Skeletal muscle tissue (tissue), 4 donors: ENCODE data around the gene PLA2G5. TPM values are rescaled to one million over a fixed set of nuclear protein-coding genes. Genes with fewer than 3 reads are reported as not detected.
"Not testable (repeated sequence)": the region's sequence is repeated elsewhere in the genome, so short reads cannot be mapped to it uniquely, and the experiment has no call there.

Experiments used
- H3K27ac ChIP-seq: one replicate; pipeline ENCODE4 v1.7.0; 2013; ENCODE audit warnings: mild to moderate bottlenecking, low read depth, low read length, inconsistent platforms
- H3K27me3 ChIP-seq, 3 donors: one replicate each; pipeline ENCODE4 v1.7.0; 2013; ENCODE audit warnings: low read length in 3 of 3; ENCODE audit not compliant: control insufficient read depth in 3 of 3, insufficient read depth in 3 of 3
- H3K36me3 ChIP-seq, 3 donors: one replicate each; pipeline ENCODE4 v1.7.0; 2013; ENCODE audit warnings: low read length in 3 of 3; ENCODE audit not compliant: control insufficient read depth in 3 of 3, insufficient read depth in 3 of 3
- H3K4me1 ChIP-seq, 3 donors: one replicate each; pipeline ENCODE4 v1.7.0; 2013; ENCODE audit warnings: low read length in 3 of 3, mild to moderate bottlenecking in 3 of 3; ENCODE audit not compliant: control insufficient read depth in 3 of 3, insufficient read depth in 3 of 3
- H3K4me3 ChIP-seq, 3 donors: one replicate each; pipeline ENCODE4 v1.7.0; 2013; ENCODE audit warnings: low read length in 3 of 3
- H3K9ac ChIP-seq, 3 donors: one replicate each; pipeline ENCODE4 v1.7.0; 2013; ENCODE audit warnings: low read length in 3 of 3, mild to moderate bottlenecking in 3 of 3, moderate library complexity in 2 of 3, low read depth in 1 of 3
- H3K9me3 ChIP-seq, 3 donors: one replicate each; pipeline ENCODE4 v1.7.0; 2013; ENCODE audit warnings: low read length in 3 of 3; ENCODE audit not compliant: control insufficient read depth in 3 of 3
- total RNA-seq: library from RNA; depleted of rRNA; stranded (reverse); fragments of >200 nt; gene quantifications from one replicate; pipeline ENCODE4 v1.2.3, GENCODE V29; 2014
- donor health status: Osteomylitis.

PLA2G5 gene
- 0.52 TPM for total RNA-seq

- peak within 1 kb of the TSS in 1 of 3 donors; percentile 5 for H3K4me3 ChIP-seq
- peaks cover 13 to 18% (median 16%) of the 10 kb centered on the region in 3 donors for H3K4me1 ChIP-seq
- peak within 1 kb of the TSS; percentile 8 for H3K27ac ChIP-seq
- peak within 1 kb of the TSS; percentile 33 to 54 (median 43) for H3K9ac ChIP-seq
- H3K27me3 ChIP-seq = peaks cover 0 to 2% (median 0%) of the 10 kb centered on the region in 3 donors
- H3K9me3 ChIP-seq = no peaks in the 10 kb centered on the region
- no peaks in the 10 kb centered on the region for H3K36me3 ChIP-seq
These were observed at the start of gene PLA2G5 for GRCh38 chr1:20069874-20070273. Gene PLA2G5 (plus strand): TSS chr1:20070194. CDS start chr1:20084831, 14,637 bp downstream.

GRCh38 chr1:20028125-20028524 is 41.9 kb upstream of the PLA2G5 start:
- no peak overlapping the region for H3K4me3 ChIP-seq
- no peaks in the 10 kb centered on the region for H3K9me3 ChIP-seq
- H3K36me3 ChIP-seq = no peaks in the 10 kb centered on the region
- no peak overlapping the region for H3K9ac ChIP-seq
- no peak overlapping the region for H3K27ac ChIP-seq
- H3K27me3 ChIP-seq = peaks cover 11 to 18% (median 13%) of the 10 kb centered on the region in 3 donors
- H3K4me1 ChIP-seq = no peaks in the 10 kb centered on the region

GRCh38 chr1:20028726-20029125 is 41.3 kb upstream of the PLA2G5 start:
- no peak overlapping the region for H3K27ac ChIP-seq
- H3K9ac ChIP-seq = no peak overlapping the region
- no peaks in the 10 kb centered on the region for H3K9me3 ChIP-seq
- no peaks in the 10 kb centered on the region for H3K36me3 ChIP-seq
- no peak overlapping the region for H3K4me3 ChIP-seq
- peaks cover 13 to 18% (median 14%) of the 10 kb centered on the region in 3 donors for H3K27me3 ChIP-seq
- no peaks in the 10 kb centered on the region for H3K4me1 ChIP-seq

- no peak overlapping the region for H3K4me3 ChIP-seq
- H3K27me3 ChIP-seq = peaks cover 14 to 18% (median 16%) of the 10 kb centered on the region in 3 donors
- H3K9ac ChIP-seq = no peak overlapping the region
- no peaks in the 10 kb centered on the region for H3K4me1 ChIP-seq
- H3K36me3 ChIP-seq = no peaks in the 10 kb centered on the region
- H3K9me3 ChIP-seq = no peaks in the 10 kb centered on the region
- H3K27ac ChIP-seq = no peak overlapping the region
These were observed 40.6 kb upstream of the PLA2G5 start for GRCh38 chr1:20029178-20029912.

- H3K36me3 ChIP-seq, H3K9me3 ChIP-seq, H3K27ac ChIP-seq, H3K4me1 ChIP-seq, H3K4me3 ChIP-seq, H3K9ac ChIP-seq: not testable (repeated sequence)
- H3K27me3 ChIP-seq = peaks cover 14 to 18% (median 16%) of the 10 kb centered on the region in 3 donors
These were observed 39.4 kb upstream of the PLA2G5 start for GRCh38 chr1:20030436-20031151.

GRCh38 chr1:20031161-20031560 is 38.8 kb upstream of the PLA2G5 start:
- H3K9ac ChIP-seq = no peak overlapping the region
- peaks cover 0 to 3% (median 0%) of the 10 kb centered on the region in 3 donors for H3K9me3 ChIP-seq
- H3K27me3 ChIP-seq = peaks cover 14 to 18% (median 16%) of the 10 kb centered on the region in 3 donors
- no peak overlapping the region for H3K27ac ChIP-seq
- no peaks in the 10 kb centered on the region for H3K36me3 ChIP-seq
- no peaks in the 10 kb centered on the region for H3K4me1 ChIP-seq
- H3K4me3 ChIP-seq = no peak overlapping the region

GRCh38 chr1:20031836-20032235 is 38.2 kb upstream of the PLA2G5 start:
- H3K9me3 ChIP-seq = peaks cover 0 to 3% (median 0%) of the 10 kb centered on the region in 3 donors
- no peak overlapping the region for H3K9ac ChIP-seq
- no peak overlapping the region for H3K4me3 ChIP-seq
- H3K36me3 ChIP-seq = no peaks in the 10 kb centered on the region
- H3K27me3 ChIP-seq = peaks cover 14 to 18% (median 16%) of the 10 kb centered on the region in 3 donors
- H3K4me1 ChIP-seq = no peaks in the 10 kb centered on the region
- no peak overlapping the region for H3K27ac ChIP-seq

- H3K9ac ChIP-seq = no peak overlapping the region
- H3K36me3 ChIP-seq = no peaks in the 10 kb centered on the region
- H3K9me3 ChIP-seq = peaks cover 0 to 3% (median 0%) of the 10 kb centered on the region in 3 donors
- no peak overlapping the region for H3K27ac ChIP-seq
- peaks cover 14 to 18% (median 16%) of the 10 kb centered on the region in 3 donors for H3K27me3 ChIP-seq
- H3K4me3 ChIP-seq = no peak overlapping the region
- H3K4me1 ChIP-seq = no peaks in the 10 kb centered on the region
These were observed 37.6 kb upstream of the PLA2G5 start for GRCh38 chr1:20032425-20032824.

GRCh38 chr1:20033420-20033819 is 36.6 kb upstream of the PLA2G5 start:
- Histone ChIP-seq H3K27ac (no peak overlapping the region), H3K4me3 (no peak overlapping the region), H3K27me3 (peaks cover 11 to 13% (median 13%) of the 10 kb centered on the region in 3 donors)

GRCh38 chr1:20035114-20035513 is 34.9 kb upstream of the PLA2G5 start:
- Histone ChIP-seq H3K4me1 (no peaks in the 10 kb centered on the region), H3K9ac (no peak overlapping the region), H3K27me3 (peaks cover 3 to 5% (median 4%) of the 10 kb centered on the region in 3 donors), H3K36me3 (no peaks in the 10 kb centered on the region), H3K27ac (no peak overlapping the region), H3K9me3 (peaks cover 0 to 3% (median 0%) of the 10 kb centered on the region in 3 donors), H3K4me3 (no peak overlapping the region)

More at GRCh38 chr1:20033420-20033819, 36.6 kb upstream of the PLA2G5 start:
- H3K9ac ChIP-seq = no peak overlapping the region
- no peaks in the 10 kb centered on the region for H3K36me3 ChIP-seq
- no peaks in the 10 kb centered on the region for H3K4me1 ChIP-seq
- H3K9me3 ChIP-seq = peaks cover 0 to 3% (median 0%) of the 10 kb centered on the region in 3 donors
